Cortex of kidney (tissue), 1 donor: Measurements from ENCODE around the gene MAN1A1.

Source experiments
- DNase-seq: peaks from one replicate; lab custom pipeline; 2025; lab: John Stamatoyannopoulos, UW

Gene MAN1A1

DNA sequence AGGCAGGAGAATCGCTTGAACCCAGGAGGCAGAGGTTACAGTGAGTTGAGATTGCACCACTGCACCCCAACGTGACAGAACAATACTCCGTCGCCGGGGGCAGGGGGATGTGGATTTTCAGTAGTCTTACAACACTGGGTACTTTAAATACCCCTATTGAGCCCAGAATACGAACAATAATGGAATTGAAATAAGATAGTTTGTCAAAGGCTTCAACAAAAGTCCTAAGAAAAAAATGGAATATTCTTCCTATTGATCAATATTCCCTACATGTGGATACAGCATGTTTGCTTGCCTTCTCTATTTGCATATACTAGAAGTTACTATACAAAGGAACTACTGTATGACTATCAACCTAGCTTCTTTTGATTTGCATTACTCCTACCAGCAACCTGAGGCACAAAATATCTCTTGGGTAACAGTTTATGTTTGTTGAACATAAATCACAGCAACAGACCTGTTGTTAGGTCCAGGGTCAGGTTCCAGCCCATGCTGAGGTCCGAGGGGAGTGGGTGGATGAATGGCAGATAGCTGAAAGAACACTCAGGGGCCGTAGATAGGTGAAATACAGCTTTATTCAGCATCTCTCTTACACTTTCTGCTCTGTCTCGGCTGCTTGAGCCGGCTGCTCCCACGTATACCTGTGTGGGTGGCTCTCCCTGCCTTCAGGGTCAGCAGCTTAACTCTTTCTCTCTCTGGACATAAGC lies 23.8 kb downstream of the MAN1A1 start:
- DNase-seq: no peak

DNA sequence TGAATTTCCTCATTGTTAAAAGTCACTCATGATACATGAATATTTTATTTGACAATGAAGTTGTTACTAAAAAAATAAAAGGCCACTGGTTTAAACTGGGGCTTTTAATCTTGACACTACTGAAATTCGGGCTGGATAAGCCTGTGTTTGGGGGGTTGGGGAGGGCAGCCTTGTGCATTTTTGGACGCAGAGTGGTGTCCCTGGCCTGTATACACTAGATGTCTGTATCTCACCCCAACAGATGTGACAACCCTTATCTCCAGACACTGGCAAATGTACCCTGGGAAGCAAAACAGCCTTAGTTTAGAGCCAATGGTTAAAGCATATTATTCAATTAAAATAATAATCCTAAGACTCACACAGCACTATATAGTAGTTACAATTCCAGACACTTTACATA lies 24.8 kb downstream of the MAN1A1 start:
- no peak for DNase-seq

DNA sequence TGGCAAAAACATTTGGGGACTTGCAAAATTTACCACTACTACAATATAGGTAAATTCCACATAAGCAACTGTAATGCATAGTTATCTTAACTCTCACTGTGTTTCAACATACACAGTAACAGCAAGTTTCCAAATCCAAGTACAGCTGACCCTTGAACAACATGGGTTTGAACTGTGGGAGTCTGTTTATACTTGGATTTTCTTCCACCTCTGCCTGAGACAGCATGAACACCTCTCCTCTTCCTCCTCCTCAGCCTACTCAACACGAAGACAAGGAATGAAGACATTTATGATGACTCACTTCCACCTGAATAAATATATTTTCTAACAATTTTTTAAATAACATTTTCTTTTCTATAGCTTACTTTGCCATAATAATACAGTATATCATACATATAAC lies 25.6 kb downstream of the MAN1A1 start:
- DNase-seq: no peak

DNA sequence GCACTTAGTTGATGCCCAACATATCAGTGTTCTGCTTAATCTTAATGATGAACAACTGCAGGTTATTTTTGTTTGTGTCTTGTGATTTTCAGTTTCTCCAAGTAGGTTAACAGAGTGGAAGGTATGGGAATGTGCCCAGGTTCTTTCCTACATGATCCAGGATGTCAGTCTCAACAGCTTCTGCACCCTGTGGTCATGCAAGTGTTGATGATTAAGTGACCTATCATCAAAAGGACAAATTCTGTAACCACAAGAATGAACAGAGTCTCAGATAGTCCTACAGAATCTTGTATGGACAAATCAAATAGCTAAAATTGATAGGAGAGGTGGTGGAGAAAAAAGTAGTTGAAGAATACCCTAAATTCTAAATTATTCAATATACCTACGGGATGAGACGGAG lies 26.1 kb downstream of the MAN1A1 start:
- DNase-seq: no peak

DNA sequence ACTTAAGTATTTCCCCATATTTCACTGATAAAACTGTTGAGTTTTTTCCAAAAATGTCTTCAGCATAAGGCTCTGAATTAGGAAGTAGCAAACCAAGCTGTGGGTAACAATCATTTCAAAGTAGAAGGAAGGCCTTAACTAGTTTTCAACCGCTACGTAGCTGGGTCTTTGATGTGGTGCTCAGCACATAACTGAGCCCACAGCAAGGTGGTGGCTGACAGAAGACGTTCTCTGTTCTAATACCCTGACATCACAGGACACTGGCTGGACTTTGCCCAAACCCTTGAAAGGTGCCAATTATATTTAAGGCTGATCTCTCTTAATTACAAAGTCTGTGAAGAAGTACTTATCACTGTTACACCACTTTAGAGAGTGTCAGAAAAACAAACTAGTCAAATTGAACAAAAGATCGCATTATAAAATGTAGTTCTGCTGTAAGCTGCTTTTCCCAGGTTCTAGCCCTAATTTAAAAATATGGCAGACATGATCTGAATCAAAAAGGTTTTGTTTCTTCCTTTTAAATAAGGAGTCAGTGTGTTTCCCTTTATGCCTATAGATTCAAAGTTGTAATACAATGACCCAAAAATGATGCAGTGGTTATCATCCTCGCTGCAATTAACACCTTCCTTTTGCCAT lies 26.7 kb downstream of the MAN1A1 start:
- DNase-seq: no peak

DNA sequence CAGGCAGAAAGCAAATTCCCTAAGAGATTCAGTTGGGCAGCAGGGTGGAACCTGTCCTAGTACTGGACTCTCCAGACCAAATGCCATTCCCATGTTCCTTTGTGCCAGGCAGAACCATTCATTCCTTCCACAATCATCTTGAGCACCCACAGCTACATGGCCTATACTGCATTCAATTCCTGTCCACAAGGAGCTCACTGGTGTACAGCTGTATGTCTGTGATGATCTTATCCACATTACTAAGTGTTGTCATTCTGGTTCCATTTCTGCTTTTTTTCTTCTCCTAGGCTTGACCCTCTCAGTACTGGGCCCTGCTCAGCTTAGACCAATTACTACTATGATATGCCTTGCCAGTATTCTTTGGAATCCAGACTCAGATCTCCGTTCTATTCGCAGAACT lies 27.5 kb downstream of the MAN1A1 start:
- DNase-seq: no peak

DNA sequence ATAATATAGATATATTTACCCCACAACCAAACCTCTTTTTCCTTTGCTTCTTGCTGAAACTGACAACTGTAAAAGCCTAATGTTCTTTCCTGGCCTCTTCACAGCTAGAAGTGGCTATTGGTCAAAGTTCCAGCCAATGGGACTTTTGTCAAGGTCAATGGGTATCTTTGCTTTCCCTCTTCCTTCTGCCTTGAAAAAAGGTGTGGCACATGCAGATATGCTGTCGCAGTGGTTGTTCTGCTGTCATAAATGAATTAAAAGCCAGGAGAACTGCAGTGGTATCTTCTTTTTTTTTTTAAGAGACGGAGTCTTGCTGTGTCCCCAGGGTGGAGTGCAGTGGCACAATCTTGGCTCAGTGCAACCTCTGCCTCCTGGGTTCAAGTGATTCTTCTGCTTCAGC lies 29.9 kb downstream of the MAN1A1 start:
- no peak for DNase-seq

DNA sequence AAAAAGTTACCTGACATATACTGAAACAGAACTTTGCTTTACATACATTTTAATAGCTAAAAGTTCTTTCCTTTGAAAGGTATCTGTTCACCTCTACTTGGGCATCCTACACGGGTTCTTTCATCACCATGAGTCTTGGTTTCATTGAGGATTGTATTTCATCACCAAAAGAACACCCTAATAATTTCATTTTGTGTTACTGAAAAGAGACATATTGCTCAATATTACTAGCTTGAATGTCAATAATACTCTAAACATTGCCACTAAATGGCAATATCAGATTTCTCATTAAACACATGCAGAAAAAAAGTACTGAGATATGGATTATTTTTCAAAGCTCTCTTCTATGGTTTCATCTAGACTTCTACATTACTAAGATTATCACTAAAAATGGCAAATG lies 30.8 kb downstream of the MAN1A1 start:
- no peak for DNase-seq

DNA sequence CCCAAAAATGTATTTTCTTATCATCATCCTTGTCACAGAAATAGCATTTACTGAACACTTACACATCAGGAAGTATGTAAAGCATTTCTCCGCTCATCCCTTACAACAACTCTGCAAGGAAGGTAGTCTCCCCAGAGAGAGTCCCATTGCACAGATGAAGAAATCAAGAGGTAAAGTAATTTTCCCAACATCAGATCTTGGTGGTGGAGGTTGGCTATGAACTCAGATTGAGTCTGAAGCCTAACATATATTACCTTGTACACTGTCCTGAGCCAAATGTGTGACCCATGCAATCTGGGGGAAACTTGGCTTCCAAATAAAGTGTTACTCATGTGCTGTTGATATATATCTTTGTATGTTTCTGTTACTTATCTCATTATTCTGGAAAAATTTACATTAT lies 31.4 kb downstream of the MAN1A1 start:
- DNase-seq: no peak

DNA sequence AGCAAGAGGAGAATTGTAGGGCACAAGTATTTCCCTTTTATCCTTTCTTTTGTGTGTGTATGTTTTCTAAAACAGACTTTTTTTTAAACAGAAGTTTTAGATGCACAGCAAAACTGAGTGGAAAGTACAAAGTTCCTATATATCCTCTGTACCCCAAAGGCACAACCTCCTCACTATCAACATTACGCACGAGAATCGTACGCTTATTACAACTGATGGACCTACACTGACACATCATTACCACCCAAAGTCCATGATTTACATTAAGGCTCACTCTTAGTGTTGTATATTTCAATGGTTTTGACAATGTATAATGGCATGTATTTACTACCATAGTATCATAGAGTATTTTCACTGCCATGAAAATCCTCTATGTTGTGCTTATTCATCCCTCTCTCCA lies 32.6 kb downstream of the MAN1A1 start:
- DNase-seq: no peak

DNA sequence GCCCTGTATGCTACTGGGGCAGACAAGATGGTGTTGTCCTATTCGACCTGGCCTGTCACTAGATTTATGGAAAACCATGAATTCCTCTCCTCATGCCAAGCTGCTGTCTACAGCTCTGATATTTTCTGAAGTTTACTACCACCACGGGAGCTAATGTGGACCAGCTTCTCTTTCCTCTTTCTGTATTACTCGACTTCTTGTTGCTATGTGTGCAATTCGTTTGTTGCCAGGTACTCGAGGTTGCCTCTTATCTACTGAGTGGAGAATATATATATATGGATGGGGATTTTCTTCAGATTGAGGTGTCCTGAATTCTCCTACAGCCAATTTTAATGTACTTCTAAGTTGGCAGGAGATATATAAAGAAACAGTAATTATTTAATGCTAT lies 34.7 kb downstream of the MAN1A1 start:
- DNase-seq: no peak

DNA sequence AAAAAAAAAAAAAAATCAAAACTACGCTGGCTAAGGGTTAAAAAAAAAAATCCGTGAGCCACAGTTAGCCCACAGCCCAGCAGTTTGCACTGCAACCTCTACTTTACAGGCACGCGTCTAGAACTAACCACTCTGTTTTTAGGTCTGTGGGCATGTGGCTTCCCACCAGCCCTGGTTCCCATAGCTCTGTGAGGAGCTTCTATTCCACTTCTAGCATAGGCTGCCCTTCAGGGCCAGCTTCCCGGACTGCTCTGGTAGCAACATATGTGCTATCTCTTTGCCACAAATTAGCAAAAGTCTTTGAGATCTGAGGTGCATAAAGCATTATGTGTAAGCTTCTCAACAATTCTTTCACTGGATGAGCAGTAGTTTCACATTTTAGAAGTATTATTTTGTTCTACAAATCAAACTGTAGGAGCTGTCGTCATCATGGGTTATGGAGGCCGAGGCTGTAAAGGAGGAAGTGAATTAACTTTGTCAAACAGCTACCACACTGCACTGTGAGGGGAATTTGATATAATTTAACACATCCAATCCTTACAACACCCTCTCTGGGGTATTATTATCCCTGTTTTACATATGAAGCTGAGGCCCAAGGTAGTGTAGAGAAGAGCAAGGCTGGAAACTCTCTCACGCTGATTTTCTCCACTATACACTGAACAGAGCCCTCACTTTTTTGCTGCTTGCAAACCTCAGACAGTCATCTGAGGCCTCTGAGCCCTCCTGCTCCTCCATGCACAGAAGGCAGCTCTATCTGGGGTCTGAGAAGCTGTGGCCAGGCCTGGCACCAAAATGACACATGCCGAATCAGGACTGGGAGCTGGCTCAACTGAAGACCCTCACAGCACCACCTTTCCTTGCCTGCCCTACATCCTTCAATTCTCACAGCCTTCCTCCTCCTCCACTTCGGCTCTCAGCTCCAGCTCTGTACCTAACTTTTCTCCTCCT lies 35.4 kb downstream of the MAN1A1 start:
- no peak for DNase-seq

DNA sequence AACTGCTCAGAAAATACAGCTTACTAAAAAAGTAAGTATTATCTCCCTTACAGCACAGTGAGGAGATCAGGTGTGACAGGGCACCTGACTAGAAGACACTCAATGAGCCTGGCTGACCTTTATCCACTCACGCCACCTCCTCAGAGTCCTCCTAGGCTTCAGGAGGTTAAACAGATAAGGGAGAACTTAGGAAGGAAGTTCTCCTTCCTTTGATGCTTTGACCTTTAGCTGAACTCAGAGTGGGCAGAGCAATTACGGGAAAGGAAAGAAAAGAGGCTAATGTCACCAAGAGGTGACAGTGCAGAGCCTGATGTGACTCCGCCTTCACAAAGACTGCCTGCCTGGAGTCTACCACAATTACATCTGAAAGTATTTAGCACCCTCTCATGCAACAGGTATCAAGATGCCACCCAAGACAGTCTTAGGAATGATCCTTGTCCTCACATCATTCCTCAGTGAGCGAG lies 36.7 kb downstream of the MAN1A1 start:
- DNase-seq: no peak

DNA sequence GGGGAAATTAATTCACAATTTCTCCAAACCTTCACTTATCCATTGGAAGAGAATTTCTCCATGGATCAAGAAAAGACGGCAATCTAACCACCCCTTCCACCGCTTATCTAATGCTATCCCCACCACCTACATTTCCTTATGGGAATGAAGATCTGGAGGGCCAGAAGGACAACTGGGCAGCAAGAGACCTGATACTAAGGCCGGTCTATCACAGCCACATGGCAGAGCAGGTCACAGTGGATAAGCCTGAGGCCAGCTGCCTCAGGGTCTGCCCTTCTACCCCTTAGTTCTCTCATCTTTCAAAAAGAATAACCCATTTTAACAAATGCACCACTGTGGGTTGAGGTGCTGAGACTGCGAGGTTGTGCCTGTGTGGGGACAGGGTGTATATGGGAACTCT lies 37.1 kb downstream of the MAN1A1 start:
- DNase-seq: no peak

DNA sequence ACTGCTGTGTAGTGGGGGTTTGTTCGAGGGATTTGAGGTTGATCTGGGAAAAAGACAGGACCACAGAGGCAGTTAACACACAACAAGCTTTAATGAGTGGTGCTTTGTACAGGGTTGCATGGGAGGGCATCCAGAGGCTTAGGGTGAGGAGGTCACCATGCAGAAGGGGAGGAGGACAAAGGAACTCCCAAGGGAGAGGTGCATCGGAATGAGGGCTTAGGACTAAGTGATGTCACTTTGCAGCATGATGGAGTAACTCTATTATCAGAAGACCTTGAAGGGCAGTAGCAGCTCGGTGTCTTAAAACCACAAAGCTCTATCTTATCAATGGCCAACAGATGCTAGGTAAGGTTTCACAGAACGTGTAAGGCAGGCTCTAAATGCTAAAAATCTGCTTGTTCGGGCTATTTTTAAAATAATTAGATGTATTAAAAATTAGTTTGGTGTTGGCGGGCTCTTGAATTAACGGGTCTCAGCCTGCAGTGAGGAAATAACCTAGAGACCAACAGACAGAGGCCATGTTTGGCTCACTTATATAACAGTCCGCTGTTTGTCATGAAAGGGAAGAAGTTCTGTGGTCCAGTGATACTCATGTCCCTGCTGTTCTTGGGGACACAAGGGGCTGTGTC lies 37.9 kb downstream of the MAN1A1 start:
- DNase-seq: no peak

DNA sequence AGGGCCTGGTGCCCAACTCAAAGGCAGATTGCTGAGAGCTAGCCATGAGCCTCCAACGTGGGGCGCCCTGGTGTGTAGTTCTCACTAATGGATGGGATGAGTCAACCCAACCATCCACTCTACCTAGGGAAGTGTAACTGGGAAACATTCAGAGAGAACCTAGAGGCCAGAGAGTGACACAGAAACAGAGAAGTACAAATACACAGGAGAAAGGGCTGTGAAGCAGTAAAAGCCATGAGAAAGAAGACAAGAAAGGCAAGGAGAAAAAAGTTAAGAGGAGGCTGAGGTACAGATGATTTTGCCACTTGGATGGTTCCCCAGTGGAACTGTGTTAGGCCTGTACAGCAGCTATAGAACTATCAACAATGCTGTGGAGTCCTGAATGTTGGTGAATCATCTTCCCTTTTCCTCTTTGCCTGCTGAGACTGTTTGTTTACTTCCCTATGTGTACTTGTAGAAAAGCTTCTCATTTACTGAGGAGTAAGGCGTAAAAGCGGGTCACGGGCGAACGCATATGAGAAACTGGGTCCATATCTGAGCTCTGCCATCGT lies 39.0 kb downstream of the MAN1A1 start:
- DNase-seq: no peak

DNA sequence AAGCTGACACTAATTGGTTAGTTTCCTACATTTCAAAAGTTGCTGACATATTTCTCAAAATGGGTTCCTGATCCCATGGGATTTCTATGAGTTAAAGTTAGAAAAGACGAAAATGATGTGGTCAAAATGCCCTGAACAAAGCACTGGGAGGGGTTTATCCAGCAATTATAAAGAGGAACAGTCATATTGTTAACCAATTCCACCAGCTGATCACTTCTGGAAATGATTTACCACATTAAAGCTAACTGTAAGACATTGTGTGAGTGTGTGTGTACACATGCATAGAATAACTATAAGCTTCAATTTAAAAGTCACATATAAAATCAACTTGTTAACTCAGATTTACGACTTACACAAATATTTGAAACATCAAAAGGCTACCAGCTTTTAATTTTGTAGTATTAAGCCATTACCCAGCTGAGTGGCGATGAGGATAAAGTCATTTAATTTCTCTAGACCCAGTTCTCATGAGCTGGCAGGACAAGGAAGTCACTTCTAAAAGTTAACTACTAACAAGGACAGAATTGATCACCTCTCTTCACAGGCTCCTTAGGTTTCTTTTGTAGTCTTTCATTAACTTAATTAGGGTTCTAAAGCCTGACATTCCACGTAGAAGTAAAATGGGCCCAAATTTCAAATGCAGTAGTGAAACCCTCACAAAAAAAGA lies 40.4 kb downstream of the MAN1A1 start:
- DNase-seq: no peak

DNA sequence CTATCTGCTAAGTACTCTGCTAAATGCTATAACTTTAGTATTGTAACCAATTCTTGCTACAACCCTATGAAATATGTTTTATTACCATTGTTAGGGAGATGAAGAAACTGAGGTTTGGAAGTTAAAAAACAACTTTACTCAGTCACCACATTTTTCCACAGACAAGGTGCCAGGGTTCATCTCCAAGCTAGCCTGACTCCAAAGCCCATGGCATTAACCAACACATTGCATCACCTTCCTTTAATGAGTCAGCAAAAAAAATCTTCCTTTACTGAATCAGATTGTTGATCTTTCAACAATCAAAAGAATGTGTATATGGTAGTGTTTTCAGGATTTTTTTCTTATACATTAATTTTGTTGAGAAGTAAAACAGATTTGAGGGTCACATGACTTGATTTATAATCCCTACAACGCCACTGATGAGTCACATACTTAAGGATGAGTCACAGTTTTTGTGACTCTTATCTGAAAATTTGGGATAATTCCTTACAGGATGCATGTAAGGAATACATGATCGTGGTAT lies 41.5 kb downstream of the MAN1A1 start:
- DNase-seq: no peak

DNA sequence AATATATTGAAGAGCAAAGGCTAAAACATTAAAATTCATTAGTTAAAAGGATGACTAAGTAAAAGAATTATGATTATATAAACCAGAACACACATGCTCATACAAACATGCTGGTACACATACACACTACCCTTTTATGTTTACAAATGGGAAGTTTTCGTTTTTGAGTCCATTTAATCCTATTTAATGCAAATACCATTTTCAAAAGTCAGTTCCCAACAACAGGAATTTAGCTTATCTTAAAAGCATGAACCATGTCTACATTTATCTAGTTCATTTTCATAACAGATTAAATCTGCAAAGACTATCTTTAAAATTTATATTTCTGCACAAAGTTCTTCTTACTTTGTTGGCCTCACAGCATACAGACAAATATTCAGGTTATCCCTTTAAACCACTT lies 42.5 kb downstream of the MAN1A1 start:
- DNase-seq: no peak

DNA sequence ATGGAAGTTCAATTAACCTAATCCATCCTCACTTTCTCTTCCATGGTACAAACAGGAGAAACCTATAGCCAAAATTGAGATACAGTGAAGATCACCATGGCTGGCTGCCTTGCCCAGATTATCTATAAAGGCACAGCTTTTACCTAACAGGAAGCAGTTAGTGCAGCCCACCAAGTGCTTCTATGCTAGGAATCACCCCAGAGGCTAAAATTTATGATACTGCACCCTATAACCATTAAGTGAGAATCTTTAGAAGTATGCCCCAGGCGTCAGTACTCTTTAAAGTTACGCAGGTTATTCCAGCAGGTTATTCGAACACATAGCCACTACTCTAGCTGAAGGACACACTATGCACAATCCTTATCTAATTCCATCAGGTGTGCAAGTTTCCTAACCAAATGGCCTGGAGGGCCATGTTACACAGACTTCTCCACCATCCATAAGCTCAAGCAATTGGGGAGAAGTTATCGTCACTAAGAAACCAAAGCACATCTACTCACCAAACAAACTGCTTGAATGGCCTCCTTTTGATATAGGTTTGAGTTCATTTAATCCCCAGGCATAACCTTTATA lies 43.1 kb downstream of the MAN1A1 start:
- DNase-seq: no peak
